Hypothalamus (tissue), 51 donors: ENCODE results near the gene SLC39A3.

Source experiments
- DNase-seq, 51 donors: peaks; one replicate each; lab custom pipeline; 2025; lab: John Stamatoyannopoulos, UW

Gene SLC39A3

DNA sequence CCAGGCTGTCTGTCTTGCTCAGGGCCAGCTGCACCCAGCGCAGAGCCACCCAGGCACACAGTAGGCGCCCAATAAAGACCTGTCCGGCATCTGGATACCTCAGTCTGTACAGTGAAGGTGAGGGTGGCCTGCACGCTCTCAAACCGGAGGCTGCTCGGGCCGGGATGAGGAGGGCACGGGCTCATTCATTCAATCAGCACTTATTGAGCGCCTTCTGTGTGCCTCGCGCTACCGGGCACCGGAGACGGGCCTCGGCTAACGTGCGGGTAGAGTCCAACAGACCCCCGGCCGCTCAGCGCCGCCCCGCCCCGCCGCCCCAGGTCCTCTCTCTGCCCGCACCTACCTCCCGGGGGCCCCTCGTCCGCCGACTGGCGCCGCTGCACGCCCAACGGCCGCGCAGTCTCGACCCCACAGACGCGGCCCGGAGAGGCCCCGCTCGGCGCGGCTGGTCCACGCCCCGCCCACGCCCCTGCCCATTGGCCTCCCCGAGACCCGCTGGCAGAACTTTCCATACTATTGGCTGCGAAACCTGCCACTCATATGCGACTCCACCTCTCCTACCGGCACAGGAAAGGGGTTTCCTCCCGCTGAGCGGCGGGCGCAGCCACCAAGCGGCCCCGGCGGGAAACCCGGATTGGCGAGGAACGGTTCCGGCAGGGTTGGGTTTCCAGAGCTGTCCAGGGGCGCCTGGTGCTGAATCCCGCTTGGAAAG is at the start of gene SLC39A3:
TSS of gene SLC39A3 (minus strand) at position 416 of the 712 bp plus-strand sequence. CDS start 2,760 bp downstream, outside the sequence.
- peak; percentile 73 to 99 (median 94) for DNase-seq

GRCh38 chr19:2788237-2788636 is 48.4 kb upstream of the SLC39A3 start:
- DNase-seq, result no peak

GRCh38 chr19:2787115-2787514 is 47.3 kb upstream of the SLC39A3 start:
- no peak for DNase-seq

- DNase-seq, result peak; percentile 26 to 99 (median 94)
Observed at GRCh38 chr19:2785244-2785997, 45.6 kb upstream of the SLC39A3 start, which contains the start of gene THOP1. TSS of gene THOP1 (plus strand) at chr19:2785503. CDS start at chr19:2785663, 160 bp downstream.

DNA sequence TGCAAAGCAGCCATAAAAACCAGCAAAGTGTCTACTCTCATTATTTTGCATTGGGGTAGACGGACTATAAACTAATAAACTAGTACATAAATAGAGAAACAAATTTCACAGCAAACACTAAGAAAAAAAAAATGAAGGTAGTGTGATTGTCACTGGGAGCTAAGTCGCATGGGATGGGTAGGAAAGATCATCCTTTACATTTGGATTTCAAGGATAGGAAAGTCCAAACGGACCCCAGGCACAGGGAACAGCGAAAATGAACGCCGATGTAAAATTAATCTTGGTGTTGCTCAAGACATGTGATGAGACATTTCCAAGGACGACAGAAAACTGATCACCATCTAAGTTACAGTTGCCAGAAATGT is 43.9 kb upstream of the SLC39A3 start:
- DNase-seq, result no peak

GRCh38 chr19:2782936-2783780 is 43.3 kb upstream of the SLC39A3 start, which contains the start of gene SGTA:
TSS of gene SGTA (minus strand) at chr19:2783273. CDS start at chr19:2769068, 14,205 bp downstream.
- peak; percentile 82 to 99 (median 97) for DNase-seq

- no peak for DNase-seq
Observed at GRCh38 chr19:2782329-2782935, 42.6 kb upstream of the SLC39A3 start.

DNA sequence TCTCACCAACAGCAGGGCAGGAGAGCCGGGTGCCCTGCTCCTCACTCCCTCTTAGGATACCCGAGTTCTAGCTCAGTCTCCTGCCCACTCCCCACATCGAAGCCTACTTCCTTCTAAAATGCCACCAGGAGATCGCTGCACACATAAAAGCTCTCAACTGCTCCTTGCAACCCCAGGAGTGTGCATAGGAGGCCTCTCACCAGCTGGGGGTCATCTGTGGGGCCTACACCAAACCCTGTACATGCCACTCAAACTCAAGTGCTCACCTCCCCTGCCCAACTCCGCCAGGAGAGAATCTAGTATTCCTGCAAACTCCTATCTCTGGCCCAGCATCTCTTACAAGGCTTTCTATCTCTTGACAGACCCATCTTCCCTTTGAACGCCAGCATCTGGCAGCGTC is 40.5 kb upstream of the SLC39A3 start:
- DNase-seq, result no peak

GRCh38 chr19:2779121-2779740 is 39.4 kb upstream of the SLC39A3 start:
- DNase-seq, result peak in 41 of 51 donors; percentile 7 to 76 (median 50)

- DNase-seq, result no peak
Observed at GRCh38 chr19:2777952-2778683, 38.3 kb upstream of the SLC39A3 start.

DNA sequence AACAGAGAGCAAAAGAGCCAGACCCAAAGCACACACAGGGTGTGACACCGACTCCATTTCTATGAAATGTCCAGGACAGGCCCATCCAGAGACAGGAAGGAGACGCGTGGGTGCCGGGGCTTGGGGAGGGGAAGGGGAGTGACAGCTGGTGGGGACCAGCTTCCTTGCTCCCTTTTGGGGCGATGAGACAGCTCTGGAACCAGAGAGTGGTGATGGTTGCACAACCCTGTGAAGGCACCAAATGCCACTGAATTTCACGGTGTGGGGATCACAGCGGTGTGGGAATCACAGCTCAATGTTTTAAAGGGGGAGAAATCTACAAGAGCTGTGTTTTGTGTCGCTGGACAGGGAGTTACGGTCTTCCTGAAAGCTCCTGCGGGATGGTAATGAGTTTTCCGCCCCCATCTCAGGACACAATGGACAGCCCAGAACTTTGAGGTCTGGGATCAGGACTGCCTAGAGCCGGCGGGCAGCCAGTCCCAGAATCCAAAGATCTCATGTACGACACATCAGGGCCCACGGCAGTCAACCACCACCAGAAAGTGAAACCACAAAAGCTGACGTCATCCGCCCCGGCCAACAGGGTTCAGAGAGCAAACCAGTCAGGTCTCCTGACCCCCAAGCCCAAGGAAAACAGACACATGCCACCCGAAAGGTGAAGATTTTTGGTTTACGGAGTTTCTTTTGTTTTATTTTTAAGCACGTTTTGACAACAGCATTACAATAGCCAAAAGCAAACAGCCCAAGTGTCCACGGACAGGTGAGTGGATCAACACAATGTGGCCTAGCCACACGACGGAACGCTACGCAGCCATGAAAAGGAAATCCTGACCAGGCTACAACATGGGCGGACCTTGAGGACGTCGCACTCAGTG is 36.0 kb upstream of the SLC39A3 start:
- peak in 20 of 51 donors; percentile 6 to 56 (median 20) for DNase-seq

DNA sequence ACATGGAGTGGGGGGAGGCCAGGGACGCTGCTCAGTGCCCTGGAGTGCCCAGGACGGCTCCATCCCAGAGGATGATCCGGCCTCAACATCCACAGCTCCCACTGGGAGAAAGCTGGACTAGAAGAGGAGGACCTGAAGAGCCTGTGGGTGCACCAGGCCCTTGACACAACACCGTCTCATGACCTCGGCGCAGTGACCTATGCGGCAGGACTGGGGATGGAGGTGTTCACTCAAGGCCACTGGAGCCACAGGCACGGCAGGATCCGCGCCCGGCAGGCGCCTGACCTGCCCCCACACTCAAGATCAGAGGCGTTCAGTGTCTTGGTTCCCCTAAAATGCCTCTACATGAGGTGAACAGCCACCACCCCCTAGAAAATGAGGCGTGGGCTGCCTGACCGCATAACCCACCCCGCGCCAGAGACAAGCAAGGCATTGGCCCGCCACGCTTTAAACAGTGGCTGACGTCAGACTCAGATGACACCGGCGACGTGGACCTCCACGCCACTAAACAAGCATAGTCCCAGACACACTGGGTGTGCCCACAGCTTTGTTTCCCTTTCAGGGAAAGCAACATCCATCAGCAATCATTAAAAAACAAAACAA is 35.2 kb upstream of the SLC39A3 start:
- peak in 12 of 51 donors; percentile 9 to 51 (median 26) for DNase-seq

DNA sequence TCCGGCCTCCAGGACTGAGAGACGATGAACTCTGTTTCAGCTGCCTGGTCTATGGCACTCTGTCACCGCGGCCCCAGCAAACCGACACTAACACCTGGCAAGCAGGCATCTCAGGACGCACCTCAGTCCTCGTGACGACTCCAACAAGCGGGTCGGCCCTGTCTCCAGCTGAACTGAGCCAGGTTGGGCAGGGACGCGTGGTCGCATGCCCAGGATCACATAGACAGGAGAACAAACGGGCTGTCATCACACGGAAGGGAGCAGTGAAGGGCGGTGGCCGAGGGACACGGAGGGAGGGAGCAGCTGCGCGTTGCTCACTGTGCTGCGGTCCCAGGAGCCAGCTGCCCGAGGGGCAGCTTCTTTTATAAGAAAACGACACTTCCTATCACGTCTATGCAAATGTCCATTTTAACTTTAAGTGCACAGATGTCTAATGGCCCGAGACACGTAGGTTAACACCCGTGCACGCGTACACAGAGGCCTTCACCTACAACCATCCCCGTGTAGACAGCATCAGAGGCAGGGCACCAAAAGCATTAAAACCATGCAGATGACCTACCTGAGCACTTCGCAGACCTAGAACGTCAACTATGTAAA is 34.4 kb upstream of the SLC39A3 start:
- no peak for DNase-seq

DNA sequence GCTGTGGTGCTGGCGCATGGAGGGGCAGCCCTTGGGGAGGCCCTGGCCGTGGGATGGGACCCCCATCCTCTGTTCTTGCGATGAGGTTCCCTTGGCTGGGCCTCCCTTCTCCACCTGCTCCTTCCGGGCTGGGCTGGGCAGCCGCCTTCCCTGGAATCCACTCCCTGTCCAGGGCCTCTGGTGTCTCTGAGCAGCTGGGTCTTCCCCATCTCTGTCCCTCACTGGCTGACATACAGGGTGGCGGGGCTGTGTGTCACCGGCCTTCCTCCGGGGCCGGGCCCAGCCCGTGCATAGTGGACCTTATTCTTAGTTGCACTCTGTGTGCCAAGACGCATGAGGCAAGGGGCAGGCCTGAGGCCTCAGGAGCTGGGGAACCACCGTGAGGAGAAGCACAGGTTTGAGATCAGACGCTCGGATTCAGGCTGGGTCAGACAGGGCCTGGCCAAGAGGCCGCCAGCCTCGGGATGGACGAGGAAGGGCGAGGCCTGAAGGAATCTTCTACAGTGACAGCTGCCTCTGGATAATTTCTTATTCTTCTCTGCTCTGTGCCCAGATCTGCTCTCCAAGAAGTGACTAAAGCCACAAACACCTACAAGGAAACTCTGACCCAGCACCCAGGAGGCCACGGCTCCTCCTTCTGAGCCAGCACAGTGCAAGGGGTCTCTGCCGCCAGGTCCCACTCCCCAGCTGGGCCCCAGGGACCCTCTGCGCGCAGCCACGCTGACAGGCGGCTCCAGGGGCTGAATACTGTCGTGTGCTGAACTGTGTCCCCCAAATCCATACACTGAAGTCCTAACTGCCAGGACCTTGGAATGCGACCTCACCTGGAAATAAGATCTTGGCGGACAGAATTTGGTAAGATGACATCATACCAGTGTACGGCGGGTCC is 32.2 kb upstream of the SLC39A3 start:
- no peak for DNase-seq

- DNase-seq, result peak in 18 of 51 donors; percentile 4 to 45 (median 32)
Observed at GRCh38 chr19:2770055-2771013, 30.5 kb upstream of the SLC39A3 start.
